Coronary artery (tissue), 2 donors: ENCODE data around the gene EPHB1.

Experiments
- DNase-seq: peaks from one replicate; pipeline ENCODE4 v3.0.0-alpha.2; 2017; ENCODE audit warnings: low spot score
- H3K27ac ChIP-seq, 2 donors: fragments of 200-600 bp; sonication (generic); one replicate each; pipeline ENCODE4 v1.5.1; 2016 to 2019
- H3K4me3 ChIP-seq: fragments of 200-600 bp; sonication (generic); 2 replicates; pipeline ENCODE4 v1.5.1; 2016; ENCODE audit warnings: mild to moderate bottlenecking, moderate library complexity
- TF ChIP-seq, protein P1 (sequence below): fragments of 200-600 bp; sonication (generic); IDR thresholded peaks from one replicate; pipeline ENCODE4 v1.5.1; 2019; ENCODE audit warnings: antibody characterized with exemption

The EPHB1 gene

DNA sequence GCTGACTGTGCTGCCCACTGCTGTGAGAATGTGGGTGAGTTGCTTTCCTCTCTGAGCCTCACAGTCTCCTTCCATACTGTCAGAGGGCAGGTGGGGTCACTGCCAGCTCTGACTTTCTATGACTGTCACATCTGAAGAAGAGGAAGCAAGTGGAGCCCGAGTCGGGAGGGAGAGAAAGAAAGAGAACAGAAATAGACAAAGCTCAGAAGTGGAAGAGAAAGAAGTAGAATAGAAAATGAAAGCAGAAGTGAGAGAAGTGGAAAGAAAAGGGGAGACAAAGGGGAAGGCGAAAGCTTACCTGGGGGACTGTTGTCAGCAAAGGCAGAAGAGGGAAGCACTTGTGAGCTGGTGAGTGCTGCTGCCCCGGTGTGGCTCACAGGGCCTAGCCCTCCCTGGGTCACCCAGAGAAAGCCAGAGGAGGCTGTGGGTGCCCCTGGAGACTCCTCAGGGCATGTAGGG is 57.9 kb downstream of the EPHB1 start:
- TF ChIP-seq, protein P1, sequence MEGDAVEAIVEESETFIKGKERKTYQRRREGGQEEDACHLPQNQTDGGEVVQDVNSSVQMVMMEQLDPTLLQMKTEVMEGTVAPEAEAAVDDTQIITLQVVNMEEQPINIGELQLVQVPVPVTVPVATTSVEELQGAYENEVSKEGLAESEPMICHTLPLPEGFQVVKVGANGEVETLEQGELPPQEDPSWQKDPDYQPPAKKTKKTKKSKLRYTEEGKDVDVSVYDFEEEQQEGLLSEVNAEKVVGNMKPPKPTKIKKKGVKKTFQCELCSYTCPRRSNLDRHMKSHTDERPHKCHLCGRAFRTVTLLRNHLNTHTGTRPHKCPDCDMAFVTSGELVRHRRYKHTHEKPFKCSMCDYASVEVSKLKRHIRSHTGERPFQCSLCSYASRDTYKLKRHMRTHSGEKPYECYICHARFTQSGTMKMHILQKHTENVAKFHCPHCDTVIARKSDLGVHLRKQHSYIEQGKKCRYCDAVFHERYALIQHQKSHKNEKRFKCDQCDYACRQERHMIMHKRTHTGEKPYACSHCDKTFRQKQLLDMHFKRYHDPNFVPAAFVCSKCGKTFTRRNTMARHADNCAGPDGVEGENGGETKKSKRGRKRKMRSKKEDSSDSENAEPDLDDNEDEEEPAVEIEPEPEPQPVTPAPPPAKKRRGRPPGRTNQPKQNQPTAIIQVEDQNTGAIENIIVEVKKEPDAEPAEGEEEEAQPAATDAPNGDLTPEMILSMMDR, result no peak
- no peak overlapping the region for H3K4me3 ChIP-seq
- no peak overlapping the region for H3K27ac ChIP-seq
- peak; percentile 35 for DNase-seq

DNA sequence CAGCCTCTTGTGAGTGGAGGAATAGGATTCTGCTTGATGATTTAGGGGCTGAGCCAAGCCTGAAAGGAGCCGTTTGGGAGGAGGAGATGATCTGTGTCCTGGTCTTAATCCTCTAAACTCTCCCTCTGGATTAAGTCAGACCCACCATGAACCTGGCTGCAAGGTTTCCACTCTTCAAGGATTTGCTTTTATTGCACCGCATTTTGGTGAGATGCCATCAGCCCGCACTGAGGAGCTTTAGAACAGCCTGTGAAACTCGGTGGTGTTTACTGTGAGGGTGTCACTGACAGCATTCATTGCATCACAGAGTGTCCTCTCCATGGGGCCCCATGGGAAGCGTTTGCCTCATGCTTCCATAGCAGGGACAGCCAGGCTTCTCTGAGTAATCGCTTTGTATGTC is 59.2 kb downstream of the EPHB1 start:
- TF ChIP-seq, protein P1, result no peak
- peak; percentile 50 for DNase-seq
- no peak overlapping the region for H3K4me3 ChIP-seq
- H3K27ac ChIP-seq, result no peak overlapping the region

DNA sequence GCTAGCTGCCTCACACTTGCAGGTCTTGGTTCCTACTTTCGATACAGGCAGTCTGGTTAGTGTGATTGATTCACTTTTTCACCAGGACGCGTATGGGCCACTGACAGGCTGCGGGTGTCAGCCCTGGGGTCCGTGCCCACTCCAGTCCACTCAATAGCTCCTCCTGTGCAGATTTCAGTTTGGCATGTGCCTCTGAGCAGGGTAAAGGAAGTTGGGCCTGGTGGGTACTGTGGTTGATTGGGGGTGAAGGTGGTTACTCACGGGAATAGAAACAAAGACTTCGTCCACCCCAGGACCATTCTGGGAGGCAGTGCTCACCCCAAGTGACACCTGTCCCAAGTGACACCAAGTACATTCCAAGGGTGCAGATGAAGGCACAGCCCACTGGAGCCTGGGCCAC is 62.3 kb downstream of the EPHB1 start:
- no peak overlapping the region for H3K4me3 ChIP-seq
- peak; percentile 26 for DNase-seq
- TF ChIP-seq, protein P1, result no peak
- no peak overlapping the region for H3K27ac ChIP-seq

DNA sequence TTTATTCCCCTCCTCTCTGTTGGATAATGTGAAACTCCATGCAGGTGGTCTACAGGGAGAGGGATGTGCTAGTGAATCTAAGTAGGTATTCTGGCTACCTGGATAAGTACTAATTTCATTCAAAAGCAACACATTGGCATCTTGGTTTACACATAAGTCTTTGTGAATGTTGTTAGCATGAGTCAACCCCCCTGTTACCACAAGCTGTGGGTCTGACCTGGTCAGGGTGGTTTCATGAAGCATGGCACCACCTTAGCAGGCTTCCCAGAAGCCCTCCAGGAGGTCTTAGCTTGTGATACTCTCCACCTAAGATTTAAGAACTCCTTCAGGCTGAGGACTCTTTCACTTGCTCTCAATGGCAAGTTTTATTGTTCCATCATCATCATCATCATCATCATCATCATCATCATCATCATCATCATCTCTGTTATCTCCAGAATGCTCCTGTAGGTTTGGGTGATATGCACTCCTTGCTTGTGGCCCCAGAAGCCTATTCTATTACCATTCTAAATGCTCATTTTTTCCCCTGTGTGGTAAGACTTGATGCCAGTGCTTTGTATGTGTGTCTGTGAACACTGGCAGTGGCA is 62.8 kb downstream of the EPHB1 start:
- no peak for DNase-seq
- TF ChIP-seq, protein P1, result no peak
- Histone ChIP-seq H3K4me3 (no peak overlapping the region), H3K27ac (no peak overlapping the region)

- H3K4me3 ChIP-seq, result no peak overlapping the region
- DNase-seq, result peak; percentile 38
- TF ChIP-seq, protein P1, result no peak
- no peak overlapping the region for H3K27ac ChIP-seq
Measured at GRCh38 chr3:134858441-134859035, 63.5 kb downstream of the EPHB1 start.

- H3K27ac ChIP-seq, result no peak overlapping the region
- no peak overlapping the region for H3K4me3 ChIP-seq
- TF ChIP-seq, protein P1, result no peak
- peak; percentile 50 for DNase-seq
Measured at GRCh38 chr3:134859341-134859740, 64.3 kb downstream of the EPHB1 start.

DNA sequence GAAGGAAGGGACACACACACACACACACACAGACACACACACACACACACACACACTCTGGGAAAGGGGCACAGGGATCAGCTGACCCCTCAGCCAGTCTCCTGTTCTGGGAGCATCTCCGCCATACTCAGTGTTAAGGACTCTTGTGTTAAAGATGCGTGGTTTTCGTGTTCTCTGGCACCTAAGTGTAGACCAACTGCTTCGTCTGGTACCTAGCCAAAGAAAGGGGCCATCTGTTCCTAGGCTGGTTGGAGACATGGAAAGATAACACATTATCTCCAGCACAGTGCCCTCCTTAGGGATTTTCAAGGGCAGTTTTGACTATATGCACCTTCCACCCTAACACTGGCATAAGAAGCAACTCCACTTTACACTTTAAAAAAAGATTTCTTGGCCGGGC is 65.1 kb downstream of the EPHB1 start:
- DNase-seq, result no peak
- TF ChIP-seq, protein P1, result no peak
- Histone ChIP-seq H3K4me3 (no peak overlapping the region), H3K27ac (no peak overlapping the region)
